GM21360 (cell line): ENCODE data around the gene ZCCHC18.
"Not testable (repeated sequence)": the region's sequence is repeated elsewhere in the genome, so short reads cannot be mapped to it uniquely, and the experiment has no call there.

Experiments
- ATAC-seq: cut with Tn5 transposase; IDR thresholded peaks from one replicate; pipeline ENCODE4 v1.9.1; 2021; ENCODE audit warnings: mild to moderate bottlenecking, moderate library complexity; ENCODE audit not compliant: unreplicated experiment

ZCCHC18 gene

GRCh38 chrX:104112326-104112951, at the start of gene ZCCHC18:
Gene ZCCHC18 (plus strand): TSS chrX:104112523. CDS start chrX:104114112, 1,589 bp downstream.
- ATAC-seq: peak; percentile 55

- not testable (repeated sequence) for ATAC-seq
Measured at GRCh38 chrX:104062636-104063035, 49.7 kb upstream of the ZCCHC18 start.

- peak; percentile 99 for ATAC-seq
Measured at GRCh38 chrX:104075778-104076445, 36.4 kb upstream of the ZCCHC18 start, which contains the start of gene TMSB15C. Gene TMSB15C (minus strand): TSS chrX:104076236.

GRCh38 chrX:104077854-104078253, 34.5 kb upstream of the ZCCHC18 start:
- ATAC-seq: not testable (repeated sequence)

- no peak for ATAC-seq
Measured at GRCh38 chrX:104084063-104084462, 28.3 kb upstream of the ZCCHC18 start.

GRCh38 chrX:104084534-104085277, 27.6 kb upstream of the ZCCHC18 start:
- no peak for ATAC-seq

GRCh38 chrX:104085477-104085876, 26.8 kb upstream of the ZCCHC18 start:
- no peak for ATAC-seq

GRCh38 chrX:104085919-104086318, 26.4 kb upstream of the ZCCHC18 start:
- ATAC-seq: no peak

GRCh38 chrX:104098151-104098808, 14.0 kb upstream of the ZCCHC18 start:
- ATAC-seq: peak; percentile 80

- ATAC-seq: no peak
Measured at GRCh38 chrX:104098919-104099318, 13.4 kb upstream of the ZCCHC18 start.

- no peak for ATAC-seq
Measured at GRCh38 chrX:104104676-104105075, 7.6 kb upstream of the ZCCHC18 start.

- ATAC-seq: no peak
Measured at GRCh38 chrX:104105330-104106262, 6.7 kb upstream of the ZCCHC18 start.

- ATAC-seq: no peak
Measured at GRCh38 chrX:104108955-104109354, 3.4 kb upstream of the ZCCHC18 start.

GRCh38 chrX:104110491-104111240, 1.7 kb upstream of the ZCCHC18 start:
- peak; percentile 44 for ATAC-seq

- ATAC-seq: peak; percentile 56
Measured at GRCh38 chrX:104113222-104113965, 1.1 kb downstream of the ZCCHC18 start.

- ATAC-seq: no peak
Measured at GRCh38 chrX:104117759-104118158, 5.4 kb downstream of the ZCCHC18 start.

- ATAC-seq: no peak
Measured at GRCh38 chrX:104118765-104119164, 6.4 kb downstream of the ZCCHC18 start.

- no peak for ATAC-seq
Measured at GRCh38 chrX:104122829-104123228, 10.5 kb downstream of the ZCCHC18 start.

- no peak for ATAC-seq
Measured at GRCh38 chrX:104126856-104127255, 14.5 kb downstream of the ZCCHC18 start.
